ENCODE results near the gene ZNF804B.

ZNF804B gene

DNA sequence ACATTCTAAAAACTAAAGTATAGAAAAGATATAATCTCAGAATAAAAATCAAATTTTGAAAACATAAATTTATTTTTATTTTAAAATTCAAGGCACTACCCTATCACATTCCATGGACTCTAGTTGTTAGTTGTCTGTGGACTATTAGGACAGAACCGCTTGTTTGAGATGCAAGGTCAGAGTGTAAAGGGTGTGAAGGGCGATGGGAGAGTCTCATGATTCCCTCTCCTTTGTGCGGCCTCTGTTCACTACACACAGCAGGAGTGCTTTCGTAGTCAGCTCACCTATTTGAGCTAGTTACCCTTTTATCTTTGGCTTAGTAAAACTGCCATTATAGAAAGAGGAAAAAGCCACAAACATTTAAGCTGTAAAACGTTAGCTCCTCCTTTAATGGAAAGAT is 225.8 kb downstream of the ZNF804B start:
- DNase-seq = no peak

DNA sequence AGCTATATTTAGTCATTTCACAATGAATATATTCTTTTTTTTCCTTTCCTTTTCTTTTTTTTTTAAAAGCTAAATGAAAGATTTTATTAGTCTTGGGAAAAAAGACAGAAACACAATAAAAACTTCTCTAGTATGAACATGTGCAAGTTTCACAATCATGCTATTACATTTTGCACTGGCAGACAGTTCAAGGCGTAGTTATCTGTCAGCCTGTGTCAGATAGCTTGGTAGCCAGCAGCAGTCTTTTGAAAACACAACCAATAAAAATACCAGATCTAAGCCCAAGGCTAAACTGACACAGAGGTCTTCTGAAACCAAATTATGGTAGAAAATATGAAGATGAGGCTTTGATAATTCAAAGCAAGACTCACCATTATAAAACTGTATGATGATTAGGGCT is 241.8 kb downstream of the ZNF804B start:
- DNase-seq = no peak

GRCh38 chr7:89002981-89003956 is 243.8 kb downstream of the ZNF804B start:
- DNase-seq = no peak

- DNase-seq = no peak
These were observed 252.5 kb downstream of the ZNF804B start for GRCh38 chr7:89012016-89012415.

GRCh38 chr7:89017695-89018094 is 258.2 kb downstream of the ZNF804B start:
- no peak for DNase-seq

DNA sequence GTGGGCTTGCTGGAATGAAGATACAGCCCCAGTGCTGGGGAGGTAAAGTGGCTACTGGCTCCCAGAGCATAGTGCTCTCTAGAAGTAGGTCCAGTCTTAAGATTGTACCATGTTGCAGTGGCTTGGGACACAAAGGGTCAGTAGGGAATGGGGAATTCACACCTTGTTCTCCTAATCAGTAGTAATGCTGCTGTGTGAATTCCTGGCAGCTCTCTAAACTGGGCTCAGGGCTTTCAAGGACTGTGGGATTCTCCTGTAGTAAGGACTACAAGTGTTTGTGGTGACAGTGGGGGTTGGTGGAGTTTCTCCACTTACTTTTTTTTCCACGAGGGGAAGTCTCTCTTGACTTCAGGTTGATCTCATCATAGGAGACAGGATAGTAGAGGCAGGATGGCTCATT is 262.2 kb downstream of the ZNF804B start:
- no peak for DNase-seq

- DNase-seq = no peak
These were observed 263.7 kb downstream of the ZNF804B start for GRCh38 chr7:89023206-89023605.

DNA sequence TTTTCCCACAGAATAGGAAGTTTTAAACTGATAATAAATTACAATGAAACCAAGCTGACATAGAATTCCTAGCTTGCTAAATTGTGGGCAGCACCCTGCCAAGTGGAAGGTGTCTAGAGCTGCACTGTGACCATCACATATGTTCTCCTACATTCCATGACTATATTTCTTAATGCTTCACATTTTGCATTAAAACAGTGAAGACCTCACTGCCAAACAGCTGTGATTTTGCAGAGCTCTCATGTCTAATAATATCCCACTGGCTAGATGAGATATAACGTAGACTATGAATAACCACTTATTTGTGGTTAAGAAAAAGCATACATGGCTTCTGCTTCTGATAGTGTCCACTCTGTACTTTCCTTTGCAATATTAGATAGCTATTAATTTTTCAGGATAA is 264.4 kb downstream of the ZNF804B start:
- no peak for DNase-seq

DNA sequence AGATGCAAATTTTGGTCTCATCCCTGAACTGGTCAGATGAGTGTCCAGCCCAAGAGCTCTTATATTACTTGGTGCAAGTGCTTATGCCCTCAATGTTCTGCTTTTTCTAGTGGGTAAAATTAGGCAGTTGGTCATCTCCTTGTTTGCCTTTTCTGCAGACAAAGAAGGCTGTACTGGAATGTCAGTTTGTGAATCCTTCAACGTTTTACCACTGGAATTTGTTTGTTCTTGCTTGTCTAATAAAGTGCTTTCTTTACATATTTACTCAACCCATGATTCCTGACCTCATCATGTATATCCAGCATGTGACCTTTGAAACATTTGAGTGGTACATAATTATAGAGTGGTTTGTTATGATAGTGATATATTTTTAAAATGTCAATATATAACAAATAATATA is 268.3 kb downstream of the ZNF804B start:
- no peak for DNase-seq

- no peak for DNase-seq
These were observed 268.8 kb downstream of the ZNF804B start for GRCh38 chr7:89028319-89028718.

GRCh38 chr7:89029864-89030263 is 270.4 kb downstream of the ZNF804B start:
- no peak for DNase-seq

DNA sequence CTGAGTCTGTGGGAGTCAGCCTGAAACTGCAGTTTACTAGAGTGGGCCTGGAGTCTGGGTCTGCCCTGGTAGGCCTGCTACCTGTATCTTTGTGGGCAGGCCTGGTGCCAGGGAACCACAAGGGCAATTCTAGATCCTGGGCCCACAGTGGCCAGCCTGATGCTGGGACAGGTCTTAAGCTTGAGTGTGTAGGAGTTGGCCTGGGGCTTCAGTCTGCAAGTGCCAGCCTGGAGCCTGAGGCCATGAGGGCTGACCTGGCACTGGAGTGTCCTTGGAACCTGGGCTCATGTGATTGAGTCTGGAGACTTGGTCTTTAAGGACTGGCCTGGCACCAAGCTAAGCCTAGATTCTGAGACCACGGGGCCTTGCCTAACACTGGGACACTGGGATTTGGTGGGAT is 281.7 kb downstream of the ZNF804B start:
- no peak for DNase-seq

- DNase-seq = no peak
These were observed 283.4 kb downstream of the ZNF804B start for GRCh38 chr7:89042940-89043339.

GRCh38 chr7:89049043-89049442 is 289.5 kb downstream of the ZNF804B start:
- no peak for DNase-seq

DNA sequence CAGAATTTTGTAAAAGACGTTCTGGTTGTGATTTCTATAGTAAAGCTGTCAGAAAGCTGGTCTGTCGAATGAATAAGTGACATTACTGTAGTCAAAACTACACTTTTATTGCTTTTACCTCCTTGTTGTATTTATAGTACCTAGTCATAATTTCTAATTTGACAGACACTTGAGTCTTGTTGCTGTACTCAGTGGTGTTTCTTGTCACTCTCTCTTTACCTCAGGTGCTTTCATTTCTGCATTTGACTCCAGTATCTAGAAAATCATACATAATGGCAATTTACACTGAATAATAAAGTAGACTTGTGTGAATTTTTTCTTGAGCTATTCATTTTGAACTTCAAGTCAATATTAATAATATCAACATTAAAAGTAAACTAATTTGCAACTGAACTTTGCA is 293.6 kb downstream of the ZNF804B start:
- no peak for DNase-seq

DNA sequence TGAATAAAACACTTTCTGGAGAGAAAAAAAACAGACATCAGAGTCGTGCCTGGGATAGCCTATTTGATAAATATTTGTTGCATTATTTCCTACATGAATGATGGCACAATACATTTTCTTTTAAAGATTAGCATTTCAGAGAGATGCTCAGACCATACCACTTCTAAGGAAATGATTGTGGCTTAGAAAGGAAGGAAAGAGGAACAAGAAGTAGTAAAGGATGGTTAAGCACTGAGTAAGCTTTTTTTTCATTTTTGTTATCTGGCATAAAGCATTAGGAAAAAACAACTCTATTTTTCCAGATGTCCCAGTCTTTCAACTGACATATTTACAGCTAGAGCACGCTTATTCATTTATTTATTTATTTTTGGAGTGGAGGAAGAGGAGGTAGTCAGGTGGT is 294.9 kb downstream of the ZNF804B start:
- DNase-seq = no peak

DNA sequence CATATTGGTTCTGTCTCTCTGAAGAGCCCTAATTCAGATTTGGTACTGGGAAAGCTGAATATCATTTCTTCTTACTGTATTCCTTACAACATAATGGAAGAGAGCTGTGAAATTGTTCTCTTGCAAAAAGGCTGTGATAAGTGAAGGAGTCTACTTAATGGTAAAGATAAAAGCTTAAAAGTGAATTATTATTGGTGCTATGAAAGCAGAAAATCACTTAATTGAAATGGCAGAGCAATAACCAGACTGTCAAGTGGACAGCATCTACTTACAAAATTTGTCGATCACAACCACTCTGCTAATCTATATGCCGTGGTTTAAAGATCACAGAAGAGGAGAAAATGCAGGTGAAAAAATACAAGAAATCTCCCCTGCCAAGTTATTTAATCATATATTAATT is 300.7 kb downstream of the ZNF804B start:
- DNase-seq = no peak

DNA sequence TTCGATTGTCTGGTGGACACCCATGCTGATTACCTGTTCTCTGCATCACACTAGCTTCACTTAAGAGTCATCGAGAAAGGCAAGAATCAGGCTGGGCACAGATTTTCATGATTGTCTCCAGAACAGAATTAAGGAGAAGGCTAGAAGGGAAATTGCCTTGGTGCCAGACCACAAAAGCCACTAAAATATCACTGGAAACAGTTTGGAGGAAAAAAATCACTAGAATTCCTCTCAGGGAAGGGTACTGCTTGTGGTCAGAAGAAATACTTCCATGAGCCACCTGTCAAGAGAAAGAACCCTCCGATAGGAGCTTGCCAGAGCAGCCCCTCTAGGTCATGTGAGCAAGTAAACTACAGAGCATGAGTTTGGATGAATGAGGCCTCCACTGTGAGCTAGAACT is 305.3 kb downstream of the ZNF804B start:
- no peak for DNase-seq

DNA sequence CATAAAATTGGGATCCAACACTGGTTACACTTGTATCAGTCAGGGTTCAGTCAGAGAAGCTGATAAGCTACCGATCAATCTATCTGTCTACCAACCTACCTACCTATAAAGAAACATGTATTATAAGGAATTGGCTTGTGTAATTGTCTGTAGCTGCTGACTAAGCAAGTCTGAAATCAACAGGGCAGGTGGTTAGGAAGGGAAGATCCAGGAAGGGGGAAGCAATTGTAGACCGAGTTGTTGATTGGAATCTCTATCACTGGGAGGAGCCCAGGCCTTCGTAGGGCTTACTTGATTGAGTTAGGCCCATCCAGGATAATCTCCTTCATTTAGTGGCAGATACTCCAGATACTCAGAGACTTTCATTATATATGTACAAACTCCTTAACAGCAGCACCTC is 307.5 kb downstream of the ZNF804B start:
- DNase-seq = no peak

DNA sequence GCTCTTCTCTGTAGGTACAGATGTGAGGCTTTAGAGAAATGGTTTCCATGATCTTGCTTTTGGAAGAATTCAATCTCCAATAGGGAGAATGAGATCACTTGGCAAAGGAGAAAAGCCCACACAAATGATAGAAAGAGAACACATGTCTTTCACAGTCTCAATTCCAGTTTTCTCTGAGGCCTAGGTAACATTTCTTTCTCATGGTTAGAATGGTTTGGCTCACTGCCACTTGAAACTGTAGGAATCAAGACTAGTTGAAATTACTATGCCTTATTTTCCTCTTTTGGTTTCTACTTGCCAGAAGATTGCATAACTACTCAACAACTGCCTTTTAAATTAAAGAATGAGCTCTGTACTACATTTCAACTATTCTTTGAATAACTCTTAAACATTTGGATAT is 312.6 kb downstream of the ZNF804B start:
- DNase-seq = no peak

DNA sequence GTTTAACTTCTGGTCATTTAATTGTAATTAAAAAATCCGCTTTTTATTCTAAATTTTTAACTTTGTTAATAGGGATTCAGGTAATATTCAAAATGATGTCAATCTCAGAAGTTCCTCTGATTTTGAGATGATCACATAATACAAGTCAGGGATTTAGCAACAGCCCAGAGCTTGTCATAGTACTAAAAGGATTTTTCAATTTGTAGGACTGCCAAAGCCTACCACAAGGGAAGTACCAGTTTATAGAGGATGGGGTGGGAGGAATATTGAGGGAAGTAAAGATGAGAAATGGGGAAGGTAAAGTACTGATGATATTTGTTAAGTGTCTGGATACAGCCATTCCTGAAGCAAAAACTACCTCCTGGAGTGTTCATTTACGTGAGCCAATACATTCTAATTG is 314.3 kb downstream of the ZNF804B start:
- DNase-seq = no peak

GRCh38 chr7:89077992-89078391 is 318.5 kb downstream of the ZNF804B start:
- no peak for DNase-seq

GRCh38 chr7:89085580-89085979 is 326.1 kb downstream of the ZNF804B start:
- no peak for DNase-seq

DNA sequence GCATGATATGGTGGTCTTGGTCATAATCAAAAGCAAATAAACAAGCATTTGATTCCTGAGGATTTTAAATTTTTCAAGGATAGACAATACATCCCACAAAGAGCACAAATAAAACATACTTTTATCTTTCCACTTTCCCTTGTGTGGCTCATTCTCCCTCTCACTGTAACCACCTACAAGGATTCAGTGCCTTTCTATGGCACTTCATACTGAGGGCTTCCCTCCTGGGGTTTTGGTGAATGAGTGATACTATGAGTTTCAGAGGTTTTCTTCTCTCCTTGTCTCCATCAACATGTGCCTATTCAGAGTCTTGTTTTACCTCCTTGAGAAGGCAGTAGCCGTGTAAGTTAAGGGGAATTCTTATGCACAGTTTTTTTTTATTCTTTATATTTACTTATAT is 332.1 kb downstream of the ZNF804B start:
- DNase-seq = no peak

DNA sequence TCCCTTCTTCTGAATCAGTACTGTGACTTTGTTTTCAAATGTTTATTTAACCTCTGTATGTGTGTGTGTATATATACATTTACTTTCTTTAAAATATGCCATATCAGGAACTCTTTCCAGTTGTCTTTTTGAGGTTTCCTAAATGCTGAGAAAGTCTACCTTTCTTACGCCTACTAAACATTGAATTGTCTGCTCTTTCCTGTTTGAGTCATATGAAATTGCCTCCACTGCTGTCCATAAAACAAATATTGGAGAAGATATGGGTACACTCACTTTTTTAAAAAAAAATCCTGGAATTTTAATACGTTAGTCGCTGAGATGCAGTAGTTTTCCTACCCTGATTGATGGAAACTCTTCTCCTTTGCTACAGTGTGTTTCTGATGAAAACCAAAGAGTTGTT is 334.8 kb downstream of the ZNF804B start:
- no peak for DNase-seq

Data from activated CD4-positive, alpha-beta T cell treated with anti-CD3 and anti-CD28 coated beads, Interleukin-2, amount 50 U/mL, for 1 hour (primary cell).